Lower leg skin (tissue), 4 donors: ENCODE results near the gene SLC39A11. TPM values are rescaled to one million over a fixed set of nuclear protein-coding genes. Genes with fewer than 3 reads are reported as not detected.

Experiments
- DNase-seq, 2 donors: peaks; one replicate each; pipeline ENCODE4 v3.0.0-alpha.2; 2019; ENCODE audit warnings: low spot score in 2 of 2
- H3K4me3 ChIP-seq: fragments of 200-600 bp; sonication (generic); 2 replicates; pipeline ENCODE4 v1.5.1; 2017; ENCODE audit warnings: mild to moderate bottlenecking, low read depth; ENCODE audit not compliant: poor library complexity, severe bottlenecking
- POLR2A ChIP-seq, 2 donors: fragments of 450-650 bp; IDR thresholded peaks; one replicate each; pipeline ENCODE4 v1.6.1; 2016 to 2017; ENCODE audit warnings: antibody characterized with exemption in 2 of 2, mild to moderate bottlenecking in 1 of 2, moderate library complexity in 1 of 2
- WGBS, 2 donors: methylation state at CpG; one replicate each; pipeline ENCODE4 v1.1.5; 2018; 5-methylcytosine and 5-hydroxymethylcytosine counted together
- intact Hi-C: fragments of 100-400 bp; cut with DNase I; formaldehyde crosslinking; loops from one replicate; pipeline ENCODE4 v1.15.0; 2023; ENCODE audit warnings: low total_unique reads
- total RNA-seq, 4 donors: library from RNA; depleted of rRNA; stranded (reverse); fragments of >200 nt; gene quantifications; one replicate each; pipeline ENCODE4 v1.1.0, GENCODE V29; 2016
- TF ChIP-seq, protein P1 (sequence below), 3 donors: fragments of 450-650 bp; IDR thresholded peaks; one replicate each; pipeline ENCODE4 v1.5.1; 2016; ENCODE audit warnings: antibody characterized with exemption in 3 of 3, mild to moderate bottlenecking in 3 of 3, moderate library complexity in 2 of 3

The SLC39A11 gene
- total RNA-seq, 4 donors from 2014 or later = 41.6 to 59.0 (median 47.1) TPM

DNA sequence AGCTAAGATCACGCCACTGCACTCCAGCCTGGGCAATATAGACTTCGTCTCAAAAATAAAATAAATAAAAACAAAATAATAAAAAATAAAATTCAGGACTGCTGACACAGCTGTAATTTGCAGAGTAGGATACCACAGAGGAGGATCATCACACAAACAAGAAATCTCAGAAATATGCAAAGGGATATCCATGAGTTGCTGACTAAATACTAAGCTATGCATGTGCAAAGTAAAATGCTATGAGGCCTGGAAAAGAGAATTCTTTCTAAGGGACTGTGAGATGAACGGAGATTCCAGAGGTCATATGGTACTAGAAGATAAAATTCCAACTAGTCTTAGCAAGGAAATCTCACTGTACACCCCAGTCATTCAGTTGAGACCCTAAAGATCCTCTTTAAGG is 74.8 kb downstream of the SLC39A11 start:
- WGBS, 2 donors = 95 to 98% methylated on average over 3 of the region's 3 CpGs
- DNase-seq = no peak
- no peak for TF ChIP-seq POLR2A (IDR thresholded peaks at IDR 0.05)
- TF ChIP-seq, protein P1, sequence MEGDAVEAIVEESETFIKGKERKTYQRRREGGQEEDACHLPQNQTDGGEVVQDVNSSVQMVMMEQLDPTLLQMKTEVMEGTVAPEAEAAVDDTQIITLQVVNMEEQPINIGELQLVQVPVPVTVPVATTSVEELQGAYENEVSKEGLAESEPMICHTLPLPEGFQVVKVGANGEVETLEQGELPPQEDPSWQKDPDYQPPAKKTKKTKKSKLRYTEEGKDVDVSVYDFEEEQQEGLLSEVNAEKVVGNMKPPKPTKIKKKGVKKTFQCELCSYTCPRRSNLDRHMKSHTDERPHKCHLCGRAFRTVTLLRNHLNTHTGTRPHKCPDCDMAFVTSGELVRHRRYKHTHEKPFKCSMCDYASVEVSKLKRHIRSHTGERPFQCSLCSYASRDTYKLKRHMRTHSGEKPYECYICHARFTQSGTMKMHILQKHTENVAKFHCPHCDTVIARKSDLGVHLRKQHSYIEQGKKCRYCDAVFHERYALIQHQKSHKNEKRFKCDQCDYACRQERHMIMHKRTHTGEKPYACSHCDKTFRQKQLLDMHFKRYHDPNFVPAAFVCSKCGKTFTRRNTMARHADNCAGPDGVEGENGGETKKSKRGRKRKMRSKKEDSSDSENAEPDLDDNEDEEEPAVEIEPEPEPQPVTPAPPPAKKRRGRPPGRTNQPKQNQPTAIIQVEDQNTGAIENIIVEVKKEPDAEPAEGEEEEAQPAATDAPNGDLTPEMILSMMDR (IDR thresholded peaks at IDR 0.05) = no peak
- H3K4me3 ChIP-seq = no peak overlapping the region
- intact Hi-C loops = no loop called here

GRCh38 chr17:73015722-73016276 is 76.7 kb downstream of the SLC39A11 start:
- intact Hi-C loops = no loop called here
- H3K4me3 ChIP-seq = no peak overlapping the region
- TF ChIP-seq, protein P1 (IDR thresholded peaks at IDR 0.05) = no peak
- TF ChIP-seq POLR2A (IDR thresholded peaks at IDR 0.05) = no peak
- no peak for DNase-seq
- WGBS, 2 donors = 94 to 96% methylated on average over 7 of the region's 7 CpGs

DNA sequence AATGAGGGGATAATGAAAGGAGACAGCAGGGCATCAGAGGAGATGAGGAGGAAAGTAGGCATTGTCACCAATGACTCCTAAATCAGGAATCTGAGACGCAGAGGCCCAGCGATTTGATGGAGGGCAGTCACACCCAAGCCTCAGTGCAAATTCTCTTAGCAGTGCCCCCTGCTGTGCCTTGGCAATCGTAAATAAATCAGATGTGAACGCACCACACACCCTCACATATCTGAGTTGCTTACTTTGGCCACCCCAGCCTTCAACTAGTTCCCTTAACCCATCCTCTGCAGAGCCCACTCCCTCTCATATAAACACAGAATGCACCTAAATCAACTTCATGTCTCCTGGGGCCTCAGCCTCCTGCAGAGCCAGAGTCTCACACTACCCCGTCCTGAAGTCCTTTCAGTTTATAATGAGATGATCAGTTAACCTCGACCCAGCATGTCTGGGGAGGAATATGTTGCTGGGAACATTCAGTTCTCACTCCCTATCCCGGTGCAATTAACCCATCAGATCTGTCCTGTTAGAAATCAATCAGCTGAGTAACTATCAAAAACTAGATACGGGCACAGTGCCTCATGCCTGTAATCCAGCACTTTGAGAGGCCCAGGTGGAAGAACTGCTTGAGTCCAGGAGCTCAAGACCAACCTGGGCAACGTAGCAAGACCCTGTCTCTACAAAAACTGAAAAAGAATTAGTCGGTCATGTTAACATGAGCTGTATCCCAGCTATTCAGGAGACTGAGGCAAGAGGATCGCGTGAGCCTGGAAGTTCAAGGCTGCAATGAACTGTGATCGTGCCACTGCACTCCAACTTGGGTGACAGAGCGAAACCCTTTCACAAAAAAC is 78.4 kb downstream of the SLC39A11 start:
- no peak overlapping the region for H3K4me3 ChIP-seq
- WGBS, 2 donors = 73 to 93% methylated on average over 14 of the region's 14 CpGs
- intact Hi-C loops = no loop called here
- TF ChIP-seq, protein P1 (IDR thresholded peaks at IDR 0.05) = no peak
- no peak for TF ChIP-seq POLR2A (IDR thresholded peaks at IDR 0.05)
- no peak for DNase-seq

DNA sequence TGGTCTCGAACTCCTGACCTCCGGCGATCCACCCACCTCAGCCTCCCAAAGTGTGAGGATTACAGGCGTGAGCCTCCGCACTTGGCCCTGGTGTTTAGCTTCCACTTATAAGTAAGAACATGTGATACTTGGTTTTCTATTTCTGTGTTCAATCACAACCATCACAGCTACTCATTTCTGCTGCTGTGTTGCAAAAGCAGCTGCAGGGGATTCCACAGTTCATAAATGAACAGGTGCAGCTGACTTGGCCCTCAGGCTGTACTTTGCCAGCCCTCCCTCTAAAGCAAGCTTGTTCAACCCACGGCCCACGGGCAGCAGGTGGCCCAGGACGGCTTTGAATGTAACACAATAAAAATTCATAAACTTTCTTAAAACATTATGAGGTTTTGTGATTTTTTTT is 79.2 kb downstream of the SLC39A11 start:
- WGBS, 2 donors = 89 to 91% methylated on average over 8 of the region's 8 CpGs
- DNase-seq = no peak
- no peak overlapping the region for H3K4me3 ChIP-seq
- no peak for TF ChIP-seq POLR2A (IDR thresholded peaks at IDR 0.05)
- TF ChIP-seq, protein P1 (IDR thresholded peaks at IDR 0.05) = no peak
- intact Hi-C loops = no loop called here

DNA sequence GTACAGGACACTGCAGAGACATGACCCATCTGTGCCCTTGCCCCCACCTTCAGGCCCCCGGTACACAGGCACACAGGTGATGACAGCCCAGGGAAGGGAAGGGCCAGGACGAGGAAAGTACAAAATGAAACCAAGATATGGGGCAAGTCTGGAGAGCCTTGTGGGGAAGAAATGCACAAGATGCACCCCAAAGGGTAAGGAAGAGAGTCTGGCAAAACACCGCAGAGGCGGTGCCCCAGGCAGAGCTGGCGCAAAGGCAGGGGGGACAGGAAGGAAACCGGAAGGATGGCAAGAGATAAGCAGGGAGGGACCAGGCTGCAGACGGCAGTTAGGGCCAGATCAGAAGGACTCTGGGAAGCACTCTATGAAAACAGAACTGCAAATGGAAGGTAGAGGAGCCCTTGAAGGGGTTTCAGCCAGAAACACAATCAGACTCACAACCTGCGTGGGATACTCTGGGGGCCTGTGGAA is 81.4 kb downstream of the SLC39A11 start:
- 66 to 74% methylated on average over 8 of the region's 8 CpGs for WGBS, 2 donors
- H3K4me3 ChIP-seq = no peak overlapping the region

More for the DNA sequence above, 81.4 kb downstream of the SLC39A11 start:
- intact Hi-C loops = no loop called here
- TF ChIP-seq, protein P1 (IDR thresholded peaks at IDR 0.05) = no peak
- no peak for TF ChIP-seq POLR2A (IDR thresholded peaks at IDR 0.05)
- no peak for DNase-seq
